IgD-negative memory B cell (primary cell): ENCODE measurements around the gene MCMBP. TPM values are rescaled to one million over a fixed set of nuclear protein-coding genes. Genes with fewer than 3 reads are reported as not detected.

Source experiments
- H3K27ac Mint-ChIP-seq, 3 donors: one replicate each; pipeline ENCODE4 v1.8.0; 2020 to 2022; ENCODE audit warnings: mild to moderate bottlenecking in 3 of 3, mixed read lengths in 3 of 3, moderate library complexity in 1 of 3
- H3K27me3 Mint-ChIP-seq: one replicate; pipeline ENCODE4 v1.8.0; 2021; ENCODE audit warnings: mixed read lengths
- H3K36me3 Mint-ChIP-seq: one replicate; pipeline ENCODE4 v1.8.0; 2020; ENCODE audit warnings: mild to moderate bottlenecking, mixed read lengths
- H3K4me1 Mint-ChIP-seq, 3 donors: one replicate each; pipeline ENCODE4 v1.8.0; 2020 to 2022; ENCODE audit warnings: mixed read lengths in 3 of 3, mild to moderate bottlenecking in 1 of 3
- H3K4me3 Mint-ChIP-seq, 4 donors: one replicate each; pipeline ENCODE4 v1.8.0; 2020 to 2022; ENCODE audit warnings: mild to moderate bottlenecking in 4 of 4, mixed read lengths in 4 of 4, moderate library complexity in 3 of 4
- H3K9me3 Mint-ChIP-seq, 3 donors: one replicate each; pipeline ENCODE4 v1.8.0; 2020 to 2021; ENCODE audit warnings: mixed read lengths in 3 of 3, mild to moderate bottlenecking in 1 of 3
- polyA plus RNA-seq: library from polyadenylated mRNA; unstranded; fragments of 300-500 nt; fragmentation: Illumina TruSeq; gene quantifications from one replicate; pipeline ENCODE4 v1.2.3, GENCODE V29; 2021

MCMBP gene
- polyA plus RNA-seq, 1 donor from 2014 or later: 33.9 TPM

GRCh38 chr10:119830851-119831250 lies 41.8 kb downstream of the MCMBP start:
- H3K4me3 Mint-ChIP-seq: no peak overlapping the region
- no peaks in the 10 kb centered on the region for H3K27me3 Mint-ChIP-seq
- H3K9me3 Mint-ChIP-seq: no peaks in the 10 kb centered on the region
- no peak overlapping the region for H3K27ac Mint-ChIP-seq
- H3K36me3 Mint-ChIP-seq: no peaks in the 10 kb centered on the region
- H3K4me1 Mint-ChIP-seq: no peaks in the 10 kb centered on the region

- H3K27me3 Mint-ChIP-seq: no peaks in the 10 kb centered on the region
- no peaks in the 10 kb centered on the region for H3K36me3 Mint-ChIP-seq
- H3K4me3 Mint-ChIP-seq: no peak overlapping the region
- no peaks in the 10 kb centered on the region for H3K4me1 Mint-ChIP-seq
- no peak overlapping the region for H3K27ac Mint-ChIP-seq
- no peaks in the 10 kb centered on the region for H3K9me3 Mint-ChIP-seq
Measured at GRCh38 chr10:119829429-119829828, 43.2 kb downstream of the MCMBP start.

GRCh38 chr10:119827430-119827829 lies 45.2 kb downstream of the MCMBP start:
- Mint-ChIP-seq H3K4me1 (no peaks in the 10 kb centered on the region), H3K27me3 (no peaks in the 10 kb centered on the region), H3K4me3 (no peak overlapping the region), H3K36me3 (no peaks in the 10 kb centered on the region), H3K27ac (peak overlapping the region in 1 of 3 donors; percentile 31), H3K9me3 (no peaks in the 10 kb centered on the region)

- no peaks in the 10 kb centered on the region for H3K27me3 Mint-ChIP-seq
- no peaks in the 10 kb centered on the region for H3K4me1 Mint-ChIP-seq
- no peaks in the 10 kb centered on the region for H3K9me3 Mint-ChIP-seq
- H3K4me3 Mint-ChIP-seq: no peak overlapping the region
- peak overlapping the region in 1 of 3 donors; percentile 18 for H3K27ac Mint-ChIP-seq
- H3K36me3 Mint-ChIP-seq: no peaks in the 10 kb centered on the region
Measured at GRCh38 chr10:119826771-119827170, 45.9 kb downstream of the MCMBP start.

GRCh38 chr10:119824299-119824698 lies 48.3 kb downstream of the MCMBP start:
- Mint-ChIP-seq H3K27me3 (no peaks in the 10 kb centered on the region), H3K4me1 (no peaks in the 10 kb centered on the region), H3K4me3 (no peak overlapping the region), H3K36me3 (no peaks in the 10 kb centered on the region), H3K27ac (peak overlapping the region in 1 of 3 donors; percentile 56), H3K9me3 (peaks cover 0 to 2% (median 0%) of the 10 kb centered on the region in 3 donors)

GRCh38 chr10:119821182-119821581 lies 51.5 kb downstream of the MCMBP start:
- H3K27ac Mint-ChIP-seq: no peak overlapping the region

GRCh38 chr10:119818889-119819270 lies 53.8 kb downstream of the MCMBP start:
- H3K9me3 Mint-ChIP-seq: peaks cover 0 to 2% (median 0%) of the 10 kb centered on the region in 3 donors

More at GRCh38 chr10:119821182-119821581, 51.5 kb downstream of the MCMBP start:
- H3K36me3 Mint-ChIP-seq: peaks cover 4% of the 10 kb centered on the region
- no peaks in the 10 kb centered on the region for H3K27me3 Mint-ChIP-seq
- peaks cover 0 to 9% (median 0%) of the 10 kb centered on the region in 3 donors for H3K4me1 Mint-ChIP-seq
- peaks cover 0 to 2% (median 0%) of the 10 kb centered on the region in 3 donors for H3K9me3 Mint-ChIP-seq
- H3K4me3 Mint-ChIP-seq: no peak overlapping the region

GRCh38 chr10:119817991-119818888 lies 54.4 kb downstream of the MCMBP start:
- H3K27me3 Mint-ChIP-seq: no peaks in the 10 kb centered on the region
- peaks cover 0 to 2% (median 0%) of the 10 kb centered on the region in 3 donors for H3K9me3 Mint-ChIP-seq
- no peak overlapping the region for H3K27ac Mint-ChIP-seq
- H3K4me3 Mint-ChIP-seq: peak overlapping the region in 1 of 4 donors; percentile 22
- H3K4me1 Mint-ChIP-seq: peaks cover 0 to 13% (median 4%) of the 10 kb centered on the region in 3 donors
- H3K36me3 Mint-ChIP-seq: peaks cover 4% of the 10 kb centered on the region

More at GRCh38 chr10:119818889-119819270, 53.8 kb downstream of the MCMBP start:
- Mint-ChIP-seq H3K36me3 (peaks cover 4% of the 10 kb centered on the region), H3K27ac (no peak overlapping the region), H3K27me3 (no peaks in the 10 kb centered on the region), H3K4me3 (peak overlapping the region in 1 of 4 donors; percentile 9), H3K4me1 (peaks cover 0 to 13% (median 4%) of the 10 kb centered on the region in 3 donors)

- Mint-ChIP-seq H3K36me3 (peaks cover 4% of the 10 kb centered on the region), H3K9me3 (peaks cover 0 to 2% (median 0%) of the 10 kb centered on the region in 3 donors), H3K4me3 (no peak overlapping the region), H3K27me3 (no peaks in the 10 kb centered on the region), H3K27ac (no peak overlapping the region), H3K4me1 (peaks cover 0 to 17% (median 4%) of the 10 kb centered on the region in 3 donors)
Measured at GRCh38 chr10:119815671-119816070, 57.0 kb downstream of the MCMBP start.

- Mint-ChIP-seq H3K4me3 (no peak overlapping the region), H3K27ac (no peak overlapping the region), H3K9me3 (no peaks in the 10 kb centered on the region), H3K4me1 (peaks cover 2 to 17% (median 8%) of the 10 kb centered on the region in 3 donors), H3K36me3 (peaks cover 4% of the 10 kb centered on the region), H3K27me3 (no peaks in the 10 kb centered on the region)
Measured at GRCh38 chr10:119812684-119813083, 60.0 kb downstream of the MCMBP start.

GRCh38 chr10:119811122-119811521 lies 61.5 kb downstream of the MCMBP start:
- Mint-ChIP-seq H3K4me1 (peaks cover 2 to 8% (median 8%) of the 10 kb centered on the region in 3 donors), H3K4me3 (no peak overlapping the region), H3K27ac (no peak overlapping the region), H3K36me3 (peaks cover 1% of the 10 kb centered on the region), H3K27me3 (no peaks in the 10 kb centered on the region), H3K9me3 (no peaks in the 10 kb centered on the region)

GRCh38 chr10:119807960-119808697 lies 64.5 kb downstream of the MCMBP start:
- Mint-ChIP-seq H3K27ac (no peak overlapping the region), H3K27me3 (no peaks in the 10 kb centered on the region), H3K9me3 (no peaks in the 10 kb centered on the region), H3K36me3 (peaks cover 1% of the 10 kb centered on the region), H3K4me3 (no peak overlapping the region), H3K4me1 (peaks cover 2 to 5% (median 3%) of the 10 kb centered on the region in 3 donors)

- Mint-ChIP-seq H3K36me3 (peaks cover 1% of the 10 kb centered on the region), H3K27me3 (no peaks in the 10 kb centered on the region), H3K27ac (no peak overlapping the region), H3K9me3 (no peaks in the 10 kb centered on the region), H3K4me1 (peaks cover 6 to 10% (median 8%) of the 10 kb centered on the region in 3 donors), H3K4me3 (no peak overlapping the region)
Measured at GRCh38 chr10:119806334-119807130, 66.1 kb downstream of the MCMBP start.

- Mint-ChIP-seq H3K27me3 (no peaks in the 10 kb centered on the region), H3K9me3 (no peaks in the 10 kb centered on the region), H3K36me3 (peaks cover 1% of the 10 kb centered on the region), H3K4me1 (peaks cover 11 to 15% (median 11%) of the 10 kb centered on the region in 3 donors), H3K4me3 (no peak overlapping the region), H3K27ac (no peak overlapping the region)
Measured at GRCh38 chr10:119805702-119806230, 66.9 kb downstream of the MCMBP start.
